Body of pancreas (tissue), 4 donors: Measurements from ENCODE around the gene SMG1. TPM values are rescaled to one million over a fixed set of nuclear protein-coding genes. Genes with fewer than 3 reads are reported as not detected.

ENCODE experiments used
- ATAC-seq: fragments of 150-250 bp; one replicate; pipeline ENCODE4 v1.9.1; 2016
- DNase-seq, 4 donors: peaks; one replicate each; pipeline ENCODE4 v3.0.0-alpha.2; 2019
- H3K27ac ChIP-seq, 4 donors: fragments of 200-600 bp; sonication (generic); 1 replicate in 3 of 4; 2 replicates in 1 of 4; pipeline versions ENCODE4 v1.5.1 to v1.6.1; 2016 to 2019; ENCODE audit warnings: mild to moderate bottlenecking in 1 of 4, mixed read lengths in 1 of 4, moderate library complexity in 1 of 4
- H3K27me3 ChIP-seq, 2 donors: fragments of 200-600 bp; sonication (generic); one replicate each; pipeline ENCODE4 v1.6.0; 2016; ENCODE audit warnings: mild to moderate bottlenecking in 1 of 2
- H3K36me3 ChIP-seq, 2 donors: fragments of 200-600 bp; sonication (generic); replicated peaks in 1 of 2; 2 replicates each; pipeline ENCODE4 v1.5.1; 2016; ENCODE audit warnings: low read depth in 2 of 2; ENCODE audit not compliant: insufficient read depth in 1 of 2
- H3K4me1 ChIP-seq: fragments of 200-600 bp; sonication (generic); one replicate; pipeline ENCODE4 v1.6.0; 2016
- H3K4me3 ChIP-seq, 2 donors: fragments of 200-600 bp; sonication (generic); 1 replicate in 1 of 2; 2 replicates in 1 of 2; pipeline ENCODE4 v1.5.1; 2016 to 2019
- H3K9me3 ChIP-seq, 3 donors: fragments of 200-600 bp; sonication (generic); 1 replicate in 2 of 3; 2 replicates in 1 of 3; pipeline ENCODE4 v1.5.1; 2016
- POLR2A ChIP-seq, 3 donors: fragments of 450-650 bp; IDR thresholded peaks; one replicate each; pipeline ENCODE4 v1.6.1; 2016; ENCODE audit warnings: antibody characterized with exemption in 3 of 3, mild to moderate bottlenecking in 2 of 3
- WGBS, 2 donors: methylation state at CpG; one replicate each; pipeline ENCODE4 v1.1.5; 2017; 5-methylcytosine and 5-hydroxymethylcytosine counted together
- intact Hi-C: fragments of 100-400 bp; cut with DNase I; formaldehyde crosslinking; loops from one replicate; pipeline ENCODE4 v1.15.1; 2023
- total RNA-seq, 2 donors: library from RNA; depleted of rRNA; stranded (reverse); fragments of >200 nt; gene quantifications; one replicate each; pipeline ENCODE4 v1.1.0, GENCODE V29; 2016
- TF ChIP-seq, protein P1 (sequence below), 7 experiments: fragments of 450-650 bp in 4 of 7; fragments of 200-600 bp in 3 of 7; sonication (generic) in 3 of 7; IDR thresholded peaks; one replicate each; pipeline ENCODE4 v1.5.1; 2016 to 2019; ENCODE audit warnings: antibody characterized with exemption in 7 of 7

The SMG1 gene
- total RNA-seq, 2 donors from 2014 or later, result 50.3 to 59.3 TPM

DNA sequence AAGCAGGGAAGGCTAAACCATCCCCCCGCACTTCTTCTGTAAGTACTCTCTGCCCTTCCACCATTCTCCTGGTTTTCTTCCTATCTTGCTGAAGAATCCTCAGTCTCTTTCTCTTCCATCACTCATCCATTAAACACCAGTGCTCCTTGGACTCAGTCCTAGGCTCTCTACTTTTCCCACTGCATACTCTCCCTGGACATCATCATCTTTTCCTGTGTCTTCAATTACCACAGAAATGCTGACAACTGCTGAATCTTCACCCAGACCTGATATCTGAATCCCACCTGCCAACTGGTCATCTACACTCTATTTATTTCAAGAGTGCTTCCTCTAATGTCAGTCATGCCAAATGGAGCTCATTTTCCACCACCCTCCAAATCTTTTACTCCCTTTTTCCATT lies 71.0 kb downstream of the SMG1 start:
- H3K4me1 ChIP-seq, result no peaks in the 10 kb centered on the region
- 92 to 95% methylated on average over 1 of the region's 1 CpG for WGBS, 2 donors
- TF ChIP-seq, protein P1, sequence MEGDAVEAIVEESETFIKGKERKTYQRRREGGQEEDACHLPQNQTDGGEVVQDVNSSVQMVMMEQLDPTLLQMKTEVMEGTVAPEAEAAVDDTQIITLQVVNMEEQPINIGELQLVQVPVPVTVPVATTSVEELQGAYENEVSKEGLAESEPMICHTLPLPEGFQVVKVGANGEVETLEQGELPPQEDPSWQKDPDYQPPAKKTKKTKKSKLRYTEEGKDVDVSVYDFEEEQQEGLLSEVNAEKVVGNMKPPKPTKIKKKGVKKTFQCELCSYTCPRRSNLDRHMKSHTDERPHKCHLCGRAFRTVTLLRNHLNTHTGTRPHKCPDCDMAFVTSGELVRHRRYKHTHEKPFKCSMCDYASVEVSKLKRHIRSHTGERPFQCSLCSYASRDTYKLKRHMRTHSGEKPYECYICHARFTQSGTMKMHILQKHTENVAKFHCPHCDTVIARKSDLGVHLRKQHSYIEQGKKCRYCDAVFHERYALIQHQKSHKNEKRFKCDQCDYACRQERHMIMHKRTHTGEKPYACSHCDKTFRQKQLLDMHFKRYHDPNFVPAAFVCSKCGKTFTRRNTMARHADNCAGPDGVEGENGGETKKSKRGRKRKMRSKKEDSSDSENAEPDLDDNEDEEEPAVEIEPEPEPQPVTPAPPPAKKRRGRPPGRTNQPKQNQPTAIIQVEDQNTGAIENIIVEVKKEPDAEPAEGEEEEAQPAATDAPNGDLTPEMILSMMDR (IDR thresholded peaks at IDR 0.05), result no peak
- TF ChIP-seq POLR2A (IDR thresholded peaks at IDR 0.05), result no peak
- no peaks in the 10 kb centered on the region for H3K9me3 ChIP-seq
- H3K27me3 ChIP-seq, result no peaks in the 10 kb centered on the region
- no peak overlapping the region for H3K4me3 ChIP-seq
- ATAC-seq, result no peak
- no peak for DNase-seq
- peaks cover 0 to 34% of the 10 kb centered on the region in 2 donors for H3K36me3 ChIP-seq
- intact Hi-C loops, result no loop called here
- H3K27ac ChIP-seq, result no peak overlapping the region

DNA sequence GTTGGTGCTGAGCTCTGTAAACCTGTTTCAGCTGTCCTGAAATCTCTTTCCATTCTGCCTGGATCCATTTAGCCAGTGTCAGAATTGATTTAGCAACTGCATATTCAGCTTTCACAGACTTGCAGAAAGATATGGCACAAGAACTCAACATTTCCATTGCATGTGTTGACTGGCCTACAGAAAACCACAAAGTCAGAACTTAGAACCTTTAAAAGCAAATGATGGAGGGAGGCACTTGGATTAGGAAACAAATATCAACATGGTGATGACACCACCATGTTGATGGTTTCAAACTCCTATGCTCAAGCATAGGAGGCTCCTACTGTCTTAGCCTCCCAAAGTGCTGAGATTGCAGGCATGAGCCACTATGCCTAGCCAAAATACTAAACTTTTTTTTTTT lies 72.5 kb downstream of the SMG1 start:
- H3K4me3 ChIP-seq, result no peak overlapping the region
- ATAC-seq, result no peak
- no peak for DNase-seq
- no peak overlapping the region for H3K27ac ChIP-seq
- H3K27me3 ChIP-seq, result no peaks in the 10 kb centered on the region
- TF ChIP-seq POLR2A (IDR thresholded peaks at IDR 0.05), result no peak
- TF ChIP-seq, protein P1 (IDR thresholded peaks at IDR 0.05), result no peak
- intact Hi-C loops, result no loop called here
- no peaks in the 10 kb centered on the region for H3K9me3 ChIP-seq
- H3K36me3 ChIP-seq, result peaks cover 0 to 45% of the 10 kb centered on the region in 2 donors
- no peaks in the 10 kb centered on the region for H3K4me1 ChIP-seq

DNA sequence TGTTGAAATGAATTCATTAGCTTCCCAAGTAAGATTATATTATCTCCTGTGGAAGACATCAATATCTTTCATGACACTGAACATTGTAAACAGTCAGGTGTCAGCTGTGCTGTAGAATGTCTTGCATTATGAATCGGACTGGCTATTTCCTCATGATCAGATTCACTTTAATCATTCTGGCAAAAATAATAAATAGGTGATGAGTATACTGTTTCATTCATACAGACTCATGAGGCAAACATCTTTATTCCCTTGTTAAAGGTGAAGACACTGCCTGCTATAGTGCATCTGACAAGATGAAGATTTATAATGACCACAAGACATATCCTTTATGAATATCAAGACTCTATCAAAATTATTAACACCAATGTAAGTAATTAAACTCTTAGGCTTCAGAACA lies 73.6 kb downstream of the SMG1 start:
- Histone ChIP-seq H3K4me3 (no peak overlapping the region), H3K36me3 (peaks cover 0 to 48% of the 10 kb centered on the region in 2 donors), H3K27ac (no peak overlapping the region), H3K4me1 (no peaks in the 10 kb centered on the region), H3K9me3 (no peaks in the 10 kb centered on the region), H3K27me3 (no peaks in the 10 kb centered on the region)
- intact Hi-C loops, result no loop called here
- no peak for DNase-seq
- TF ChIP-seq, protein P1 (IDR thresholded peaks at IDR 0.05), result no peak
- no peak for TF ChIP-seq POLR2A (IDR thresholded peaks at IDR 0.05)
- no peak for ATAC-seq
- 76 to 84% methylated on average over 1 of the region's 1 CpG for WGBS, 2 donors

DNA sequence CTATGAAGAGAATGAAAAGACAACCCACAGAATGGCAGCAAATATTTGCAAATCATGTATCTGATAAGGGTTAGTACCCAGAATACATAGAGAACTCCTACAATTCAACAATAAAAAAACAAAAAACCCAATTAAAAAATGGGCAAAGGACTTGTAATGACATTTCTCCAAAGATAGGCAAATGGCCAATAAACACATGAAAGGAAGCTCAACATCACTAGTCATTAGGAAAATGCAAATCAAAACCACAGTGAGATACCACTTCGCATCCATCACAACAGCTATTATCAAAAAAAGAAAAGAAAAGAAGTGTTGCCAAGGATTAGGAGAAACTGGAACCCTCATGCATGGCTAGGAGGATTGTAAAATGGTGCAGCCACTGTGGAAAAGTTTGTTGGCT lies 79.8 kb downstream of the SMG1 start:
- intact Hi-C loops, result no loop called here
- H3K27me3 ChIP-seq, result no peaks in the 10 kb centered on the region
- H3K36me3 ChIP-seq, result peaks cover 0 to 62% of the 10 kb centered on the region in 2 donors
- H3K4me1 ChIP-seq, result no peaks in the 10 kb centered on the region
- TF ChIP-seq, protein P1 (IDR thresholded peaks at IDR 0.05), result no peak
- TF ChIP-seq POLR2A (IDR thresholded peaks at IDR 0.05), result no peak
- WGBS, 2 donors, result 96% methylated on average over 1 of the region's 1 CpG
- DNase-seq (no peak), ATAC-seq (no peak)
- no peak overlapping the region for H3K4me3 ChIP-seq
- H3K27ac ChIP-seq, result no peak overlapping the region
- H3K9me3 ChIP-seq, result no peaks in the 10 kb centered on the region

DNA sequence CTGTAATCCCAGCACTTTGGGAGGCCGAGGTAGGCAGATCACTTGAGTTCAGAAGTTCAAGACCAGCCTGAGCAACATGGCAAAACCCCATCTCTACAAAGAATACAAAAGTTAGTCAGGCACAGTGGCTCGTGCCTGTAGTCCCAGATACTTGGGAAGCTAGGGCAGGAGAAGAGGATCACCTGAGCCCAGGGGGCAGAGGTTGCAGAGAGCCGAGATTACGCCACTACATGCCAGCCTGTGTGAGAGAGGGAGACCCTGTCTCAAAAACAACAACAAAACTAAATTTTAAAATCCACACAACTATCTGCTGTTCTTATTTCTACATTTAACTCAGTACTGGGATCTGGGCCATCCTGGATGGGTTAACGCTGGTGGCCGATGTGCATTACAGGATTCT lies 83.6 kb downstream of the SMG1 start:
- H3K9me3 ChIP-seq, result no peaks in the 10 kb centered on the region
- H3K27me3 ChIP-seq, result no peaks in the 10 kb centered on the region
- H3K4me3 ChIP-seq, result no peak overlapping the region
- 94 to 95% methylated on average over 6 of the region's 6 CpGs for WGBS, 2 donors
- DNase-seq (no peak), ATAC-seq (no peak)
- intact Hi-C loops, result no loop called here
- no peak for TF ChIP-seq POLR2A (IDR thresholded peaks at IDR 0.05)
- TF ChIP-seq, protein P1 (IDR thresholded peaks at IDR 0.05), result no peak
- peaks cover 0 to 59% of the 10 kb centered on the region in 2 donors for H3K36me3 ChIP-seq
- no peaks in the 10 kb centered on the region for H3K4me1 ChIP-seq
- H3K27ac ChIP-seq, result no peak overlapping the region
